ENCODE data around the gene NRBF2. TPM values are rescaled to one million over a fixed set of nuclear protein-coding genes. Genes with fewer than 3 reads are reported as not detected.

NRBF2 gene
- total RNA-seq, 2 donors from 2014 or later: 13.1 to 15.6 TPM

DNA sequence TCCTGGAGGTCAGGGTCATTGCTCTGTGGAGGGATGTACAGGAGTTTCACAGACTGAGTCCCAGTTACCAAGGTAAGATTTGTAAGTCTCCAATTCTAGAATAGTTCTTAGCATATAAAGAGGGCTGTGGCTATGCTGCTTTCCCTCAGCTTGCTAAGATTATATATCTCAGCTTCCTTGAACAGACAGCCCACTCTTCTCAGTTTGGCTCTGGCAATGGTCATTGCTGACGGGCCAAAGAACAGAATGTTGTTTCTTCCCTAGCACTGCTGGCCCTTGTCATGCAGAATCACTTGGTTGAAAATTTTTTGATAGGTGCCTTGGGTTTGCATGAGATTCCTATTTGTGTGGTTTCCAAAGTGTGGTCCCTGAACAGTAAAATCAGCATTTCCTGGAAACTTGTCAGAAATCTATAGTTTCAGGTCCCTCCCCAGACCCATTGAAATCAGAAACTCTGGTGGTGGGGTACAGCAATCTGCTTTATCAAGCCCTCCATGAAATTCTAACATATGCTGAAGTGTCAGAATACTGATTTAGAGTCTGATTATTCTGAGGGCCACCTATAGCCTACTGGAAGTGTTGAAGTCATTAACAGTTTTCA, 38.2 kb downstream of the NRBF2 start:
- Histone ChIP-seq H3K36me3 (peaks cover 4% of the 10 kb centered on the region), H3K4me3 (no peak overlapping the region), H3K27me3 (replicated peaks; ENCODE audit: insufficient read depth) (no peaks in the 10 kb centered on the region), H3K9me3 (no peaks in the 10 kb centered on the region), H3K27ac (peak overlapping the region in 1 of 2 donors; percentile 5), H3K4me1 (ENCODE audit: control insufficient read depth in 1 of 2, low read depth in 2 of 2) (peaks cover 0 to 11% of the 10 kb centered on the region in 2 donors)
- TF ChIP-seq, protein P1, sequence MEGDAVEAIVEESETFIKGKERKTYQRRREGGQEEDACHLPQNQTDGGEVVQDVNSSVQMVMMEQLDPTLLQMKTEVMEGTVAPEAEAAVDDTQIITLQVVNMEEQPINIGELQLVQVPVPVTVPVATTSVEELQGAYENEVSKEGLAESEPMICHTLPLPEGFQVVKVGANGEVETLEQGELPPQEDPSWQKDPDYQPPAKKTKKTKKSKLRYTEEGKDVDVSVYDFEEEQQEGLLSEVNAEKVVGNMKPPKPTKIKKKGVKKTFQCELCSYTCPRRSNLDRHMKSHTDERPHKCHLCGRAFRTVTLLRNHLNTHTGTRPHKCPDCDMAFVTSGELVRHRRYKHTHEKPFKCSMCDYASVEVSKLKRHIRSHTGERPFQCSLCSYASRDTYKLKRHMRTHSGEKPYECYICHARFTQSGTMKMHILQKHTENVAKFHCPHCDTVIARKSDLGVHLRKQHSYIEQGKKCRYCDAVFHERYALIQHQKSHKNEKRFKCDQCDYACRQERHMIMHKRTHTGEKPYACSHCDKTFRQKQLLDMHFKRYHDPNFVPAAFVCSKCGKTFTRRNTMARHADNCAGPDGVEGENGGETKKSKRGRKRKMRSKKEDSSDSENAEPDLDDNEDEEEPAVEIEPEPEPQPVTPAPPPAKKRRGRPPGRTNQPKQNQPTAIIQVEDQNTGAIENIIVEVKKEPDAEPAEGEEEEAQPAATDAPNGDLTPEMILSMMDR (IDR thresholded peaks at IDR 0.05): no peak
- ATAC-seq (ENCODE audit: insufficient number of reproducible peaks, low FRiP score, low read depth) (no peak), DNase-seq (ENCODE audit: low spot score) (no peak)

DNA sequence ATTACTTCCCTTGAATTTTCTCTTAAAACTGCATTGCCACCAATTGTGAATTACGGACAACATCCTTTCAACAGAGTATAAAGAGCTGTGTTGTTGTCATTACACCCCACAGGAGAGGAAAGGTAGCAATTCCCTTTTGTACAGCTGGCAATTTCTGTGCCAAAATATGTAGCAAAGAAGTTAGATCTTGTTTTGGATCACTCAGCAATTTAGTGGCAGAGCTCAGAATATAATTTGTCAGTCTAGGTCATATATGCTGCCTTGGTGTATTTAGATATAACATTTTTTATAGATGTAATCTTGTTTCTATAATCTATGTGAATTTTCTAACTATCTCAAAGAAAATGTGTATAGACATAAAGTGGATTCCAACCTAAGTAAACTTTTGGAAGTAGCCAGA, 38.8 kb downstream of the NRBF2 start:
- ATAC-seq (ENCODE audit: insufficient number of reproducible peaks, low FRiP score, low read depth): no peak
- TF ChIP-seq, protein P1 (IDR thresholded peaks at IDR 0.05): no peak
- H3K36me3 ChIP-seq: peaks cover 4% of the 10 kb centered on the region

DNA sequence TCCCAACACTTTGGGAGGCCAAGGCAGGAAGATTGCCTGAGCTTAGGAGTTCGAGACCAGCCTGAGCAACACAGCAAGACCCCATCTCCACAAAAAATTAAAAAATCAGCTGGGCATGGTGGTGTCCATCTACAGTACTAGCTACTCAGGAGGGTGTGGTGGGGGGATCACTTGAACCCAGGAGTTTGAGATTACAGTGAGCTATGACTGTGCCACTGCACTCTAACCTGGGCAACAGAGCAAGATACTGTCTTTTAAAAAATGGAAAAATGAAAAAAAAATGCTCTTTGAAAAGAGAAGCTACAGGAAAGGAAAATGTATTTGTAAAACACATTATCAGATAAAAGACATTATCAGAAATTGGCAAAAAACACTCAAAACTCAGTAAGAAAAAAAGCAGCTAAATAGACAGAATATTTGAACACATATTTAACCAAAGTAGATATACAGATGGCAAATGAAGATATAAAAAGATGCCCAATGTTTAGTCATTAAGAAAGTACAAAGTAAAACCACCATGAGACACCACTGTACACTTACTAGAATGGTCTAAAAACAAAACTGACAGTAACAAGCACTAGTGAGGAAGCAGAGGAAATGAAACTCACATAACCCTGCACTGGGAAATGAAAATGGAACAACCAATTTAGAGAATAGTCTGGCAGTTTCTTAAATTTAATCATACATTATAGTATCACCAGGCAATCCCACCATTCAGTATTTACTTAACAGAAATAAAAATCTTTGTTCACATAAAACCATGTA, 40.5 kb downstream of the NRBF2 start:
- no peak overlapping the region for H3K27ac ChIP-seq
- TF ChIP-seq, protein P1 (IDR thresholded peaks at IDR 0.05): no peak
- H3K27me3 ChIP-seq (replicated peaks; ENCODE audit: insufficient read depth): no peaks in the 10 kb centered on the region
- peaks cover 4% of the 10 kb centered on the region for H3K36me3 ChIP-seq
- DNase-seq (ENCODE audit: low spot score) (no peak), ATAC-seq (ENCODE audit: insufficient number of reproducible peaks, low FRiP score, low read depth) (no peak)
- peaks cover 0 to 11% of the 10 kb centered on the region in 2 donors for H3K4me1 ChIP-seq (ENCODE audit: control insufficient read depth in 1 of 2, low read depth in 2 of 2)
- no peak overlapping the region for H3K4me3 ChIP-seq
- H3K9me3 ChIP-seq: no peaks in the 10 kb centered on the region

More for the DNA sequence above, 38.8 kb downstream of the NRBF2 start:
- Histone ChIP-seq H3K4me3 (no peak overlapping the region), H3K4me1 (ENCODE audit: control insufficient read depth in 1 of 2, low read depth in 2 of 2) (peaks cover 0 to 11% of the 10 kb centered on the region in 2 donors), H3K9me3 (no peaks in the 10 kb centered on the region), H3K27me3 (replicated peaks; ENCODE audit: insufficient read depth) (no peaks in the 10 kb centered on the region), H3K27ac (no peak overlapping the region)
- DNase-seq (ENCODE audit: low spot score): no peak

DNA sequence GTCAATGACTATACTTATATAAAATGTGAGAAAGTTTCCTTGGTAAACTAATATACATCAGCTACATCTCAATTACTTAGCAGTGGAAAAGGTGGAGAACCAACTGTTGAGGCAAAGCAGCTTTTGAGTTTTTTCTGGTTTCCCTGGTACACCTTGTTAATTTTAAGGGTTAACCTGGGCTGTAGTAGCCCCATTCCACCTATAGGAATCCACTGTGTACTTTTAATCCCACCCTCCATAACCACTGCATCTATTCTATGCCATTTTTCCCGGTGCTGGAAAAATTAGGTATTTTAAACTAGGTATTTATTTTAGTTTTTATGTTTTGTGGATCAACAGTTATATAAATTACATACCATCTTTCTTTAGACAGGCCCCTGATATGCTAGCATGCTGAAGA, 42.4 kb downstream of the NRBF2 start:
- H3K4me1 ChIP-seq (ENCODE audit: control insufficient read depth in 1 of 2, low read depth in 2 of 2): peaks cover 0 to 11% of the 10 kb centered on the region in 2 donors
- TF ChIP-seq, protein P1 (IDR thresholded peaks at IDR 0.05): no peak
- peaks cover 10% of the 10 kb centered on the region for H3K36me3 ChIP-seq
- ATAC-seq (ENCODE audit: insufficient number of reproducible peaks, low FRiP score, low read depth) (no peak), DNase-seq (ENCODE audit: low spot score) (no peak)
- no peak overlapping the region for H3K4me3 ChIP-seq
- H3K27ac ChIP-seq: no peak overlapping the region
- no peaks in the 10 kb centered on the region for H3K9me3 ChIP-seq
- H3K27me3 ChIP-seq (replicated peaks; ENCODE audit: insufficient read depth): no peaks in the 10 kb centered on the region

DNA sequence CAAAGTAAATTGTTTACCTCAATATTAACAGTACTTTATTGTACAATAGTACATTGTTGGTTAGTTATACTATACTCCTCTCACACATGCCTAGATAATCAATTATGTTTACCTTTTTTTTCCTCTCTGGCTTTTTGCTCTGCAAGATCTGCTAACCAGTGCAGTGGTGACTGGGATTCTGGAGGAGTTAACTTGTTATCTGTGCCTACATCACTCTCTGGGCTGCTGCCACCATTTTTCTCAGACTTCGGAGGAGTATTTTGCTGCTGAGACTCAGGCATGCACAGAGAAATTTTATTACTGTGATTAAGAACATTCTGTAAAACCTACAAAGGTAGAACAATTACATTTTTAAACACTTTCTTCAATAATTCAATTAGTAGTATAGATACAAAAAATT, 59.7 kb downstream of the NRBF2 start:
- ATAC-seq (ENCODE audit: insufficient number of reproducible peaks, low FRiP score, low read depth): no peak
- Histone ChIP-seq H3K4me1 (ENCODE audit: control insufficient read depth in 1 of 2, low read depth in 2 of 2) (peaks cover 8 to 14% of the 10 kb centered on the region in 2 donors), H3K36me3 (peaks cover 36% of the 10 kb centered on the region), H3K9me3 (no peaks in the 10 kb centered on the region), H3K4me3 (no peak overlapping the region), H3K27me3 (replicated peaks; ENCODE audit: insufficient read depth) (no peaks in the 10 kb centered on the region), H3K27ac (no peak overlapping the region)
- TF ChIP-seq, protein P1 (IDR thresholded peaks at IDR 0.05): no peak
- no peak for DNase-seq (ENCODE audit: low spot score)
